SK-N-MC (cell line): ENCODE measurements around the gene NCOA3.
"Not testable (repeated sequence)": the region's sequence is repeated elsewhere in the genome, so short reads cannot be mapped to it uniquely, and the experiment has no call there.

Source experiments
- EZH2 ChIP-seq: fragments of 200-600 bp; sonication (generic); IDR thresholded peaks from one replicate; pipeline ENCODE4 v1.6.1; 2017; ENCODE audit warnings: antibody characterized with exemption
- POLR2AphosphoS5 ChIP-seq: IDR thresholded peaks from 2 replicates; pipeline ENCODE4 v1.6.1; 2012; ENCODE audit warnings: mild to moderate bottlenecking, low read depth, low read length, borderline replicate concordance

DNA sequence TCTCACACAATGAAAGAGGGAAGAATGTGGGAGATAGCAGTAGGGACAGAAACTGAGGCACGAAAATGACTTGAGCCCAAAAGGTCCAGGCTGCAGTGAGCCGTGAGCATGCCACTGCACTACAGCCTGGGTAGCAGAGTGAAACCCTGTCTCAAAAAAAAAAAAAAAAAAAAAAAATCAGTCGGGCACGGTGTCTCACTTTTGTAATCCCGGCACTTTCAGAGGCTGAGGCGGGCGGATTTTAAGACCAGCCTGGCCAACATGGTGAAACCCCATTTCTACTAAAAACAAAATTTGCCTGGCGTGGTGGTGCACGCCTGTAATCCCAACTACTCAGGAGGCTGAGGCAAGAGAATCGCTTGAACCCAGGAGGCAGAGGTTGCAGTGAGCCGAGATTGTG is 7.1 kb upstream of the NCOA3 start:
- not testable (repeated sequence) for TF ChIP-seq EZH2, POLR2AphosphoS5
